IMR-90 (cell line): ENCODE results near the gene PAQR5. TPM values are rescaled to one million over a fixed set of nuclear protein-coding genes. Genes with fewer than 3 reads are reported as not detected.

Experiments
- ATAC-seq: fragments of 200-7000 bp; cut with Tn5 transposase; 2 replicates; pipeline ENCODE4 v1.9.1; 2020; ENCODE audit warnings: low read depth, mild to moderate bottlenecking, moderate library complexity
- BruUV-seq: library from RNA; stranded (reverse); fragments of 400-500 nt; replicated peaks from 2 replicates; lab custom pipeline; 2021; lab: Mats Ljungman, UMichigan
- CTCF ChIA-PET: fragments of 300-600 bp; formaldehyde crosslinking; extraction: SDS; loops from one replicate; lab custom pipeline; 2021; ENCODE audit warnings: antibody characterized with exemption; lab: Yijun Ruan, JAX
- POLR2A ChIA-PET: fragments of 300-600 bp; sonication (Branson Sonifier 250); formaldehyde crosslinking; loops from one replicate; lab custom pipeline; 2022; ENCODE audit warnings: antibody characterized with exemption; ENCODE audit not compliant: unreplicated experiment; lab: Charles Lee
- DNase-seq: peaks from one replicate; pipeline ENCODE4 v3.0.0; 2013
- H2AFZ ChIP-seq: replicated peaks from 2 replicates; pipeline ENCODE3; 2013; ENCODE audit warnings: low read length, mild to moderate bottlenecking; ENCODE audit not compliant: poor library complexity
- H2AK5ac ChIP-seq: 2 replicates; pipeline ENCODE4 v1.6.1; 2013; ENCODE audit warnings: low read depth, low read length, inconsistent platforms
- H2AK9ac ChIP-seq: replicated peaks from 2 replicates; pipeline ENCODE3; 2013; ENCODE audit warnings: mild to moderate bottlenecking, low read depth, low read length, moderate library complexity; ENCODE audit not compliant: poor library complexity
- H2BK120ac ChIP-seq: 2 replicates; pipeline ENCODE4 v1.6.1; 2013; ENCODE audit warnings: low read depth, low read length, inconsistent platforms
- H2BK15ac ChIP-seq: 3 replicates; pipeline ENCODE4 v1.6.1; 2013; ENCODE audit warnings: low read depth, low read length, inconsistent platforms
- H2BK20ac ChIP-seq: 2 replicates; pipeline ENCODE4 v1.6.1; 2013; ENCODE audit warnings: low read depth, mild to moderate bottlenecking, inconsistent platforms, low read length, moderate library complexity
- H2BK5ac ChIP-seq: 2 replicates; pipeline ENCODE4 v1.6.1; 2013; ENCODE audit warnings: mild to moderate bottlenecking, low read depth, low read length, inconsistent platforms; ENCODE audit not compliant: poor library complexity, severe bottlenecking
- H3K14ac ChIP-seq: replicated peaks from 2 replicates; pipeline ENCODE4 v1.6.1; 2013; ENCODE audit warnings: low read depth, low read length, inconsistent platforms
- H3K18ac ChIP-seq: 2 replicates; pipeline ENCODE4 v1.6.1; 2013; ENCODE audit warnings: low read depth, low read length, control low read depth
- H3K23ac ChIP-seq: 2 replicates; pipeline ENCODE4 v1.6.1; 2013; ENCODE audit warnings: low read depth, low read length, inconsistent platforms
- H3K27ac ChIP-seq: 2 replicates; pipeline ENCODE4 v1.5.1; 2013; ENCODE audit warnings: mild to moderate bottlenecking, control low read depth, low read length; ENCODE audit not compliant: insufficient read depth
- H3K27me3 ChIP-seq: 2 replicates; pipeline ENCODE4 v1.6.1; 2013; ENCODE audit warnings: low read length; ENCODE audit not compliant: control insufficient read depth, insufficient read depth
- H3K36me3 ChIP-seq: 2 replicates; pipeline ENCODE4 v1.6.1; 2013; ENCODE audit warnings: low read length, mixed read lengths; ENCODE audit not compliant: control insufficient read depth, insufficient read depth
- H3K4ac ChIP-seq: 2 replicates; pipeline ENCODE4 v1.6.1; 2013; ENCODE audit warnings: low read depth, low read length, inconsistent platforms
- H3K4me1 ChIP-seq: 2 replicates; pipeline ENCODE4 v1.6.1; 2013; ENCODE audit warnings: low read length, mixed read lengths; ENCODE audit not compliant: control insufficient read depth, insufficient read depth
- H3K4me2 ChIP-seq: 2 replicates; pipeline ENCODE4 v1.6.1; 2013; ENCODE audit warnings: low read depth, mild to moderate bottlenecking, control low read depth, low read length, moderate library complexity
- H3K4me3 ChIP-seq: 2 replicates; pipeline ENCODE4 v1.5.1; 2013; ENCODE audit warnings: low read depth, mild to moderate bottlenecking, control low read depth, low read length, moderate library complexity; ENCODE audit not compliant: insufficient read depth
- H3K56ac ChIP-seq: 2 replicates; pipeline ENCODE4 v1.6.1; 2013; ENCODE audit warnings: low read length, inconsistent platforms; ENCODE audit not compliant: insufficient read depth; ENCODE audit errors: extremely low read depth
- H3K79me1 ChIP-seq, 2 experiments: 2 replicates each; pipeline ENCODE4 v1.6.1; 2013; ENCODE audit warnings: low read length in 2 of 2, inconsistent platforms in 1 of 2, low read depth in 1 of 2
- H3K9ac ChIP-seq: 2 replicates; pipeline ENCODE4 v1.6.1; 2013; ENCODE audit warnings: low read depth, low read length, control low read depth
- H3K9me1 ChIP-seq: 2 replicates; pipeline ENCODE4 v1.6.1; 2013; ENCODE audit warnings: low read length, inconsistent platforms; ENCODE audit not compliant: insufficient read depth
- H3K9me3 ChIP-seq: 2 replicates; pipeline ENCODE4 v1.6.1; 2013; ENCODE audit warnings: low read length; ENCODE audit not compliant: control insufficient read depth, insufficient read depth
- H4K20me1 ChIP-seq: 2 replicates; pipeline ENCODE4 v1.6.1; 2013; ENCODE audit warnings: low read length, inconsistent platforms; ENCODE audit not compliant: insufficient read depth
- H4K5ac ChIP-seq: 2 replicates; pipeline ENCODE4 v1.6.1; 2013; ENCODE audit warnings: mild to moderate bottlenecking, low read depth, low read length, control low read depth
- H4K8ac ChIP-seq, 2 experiments: 2 replicates each; pipeline ENCODE4 v1.6.1; 2013; ENCODE audit warnings: low read depth in 2 of 2, low read length in 2 of 2, control low read depth in 1 of 2, inconsistent platforms in 1 of 2
- H4K91ac ChIP-seq: 2 replicates; pipeline ENCODE4 v1.6.1; 2013; ENCODE audit warnings: low read depth, low read length, inconsistent platforms; ENCODE audit not compliant: insufficient read depth
- FOS ChIP-seq: fragments of 150-350 bp; IDR thresholded peaks from 2 replicates; pipeline ENCODE4 v1.6.1; 2016; ENCODE audit warnings: low read depth, low read length
- MAZ ChIP-seq: IDR thresholded peaks from 2 replicates; pipeline ENCODE4 v1.6.1; 2012; ENCODE audit warnings: low read depth, mild to moderate bottlenecking, low read length, improper control_type of control experiment, moderate library complexity, borderline replicate concordance
- MXI1 ChIP-seq: IDR thresholded peaks from 2 replicates; pipeline ENCODE4 v1.6.1; 2012; ENCODE audit warnings: low read depth, mild to moderate bottlenecking, low read length, moderate library complexity, borderline replicate concordance
- USF2 ChIP-seq: fragments of 150-350 bp; IDR thresholded peaks from 2 replicates; pipeline ENCODE4 v1.6.1; 2017; ENCODE audit warnings: mild to moderate bottlenecking, antibody characterized with exemption, low read length, low read depth
- WGBS, 2 experiments: methylation state at CpG; one replicate each; pipeline versions ENCODE4 v1.1.5 to v1.1.7; 2013; ENCODE audit warnings: missing lambda C conversion rate in 2 of 2; ENCODE audit not compliant: insufficient read length in 1 of 2; ENCODE audit errors: extremely low coverage in 2 of 2; 5-methylcytosine and 5-hydroxymethylcytosine counted together
- dilution Hi-C: fragments of 300-500 bp; cut with HindIII; formaldehyde crosslinking; loops from one replicate; pipeline ENCODE4 v1.14.3; 2018; ENCODE audit warnings: low sequenced_read_pairs; ENCODE audit not compliant: unreplicated experiment
- in situ Hi-C: fragments of 300-500 bp; cut with MboI; formaldehyde crosslinking; loops from 3 replicates; pipeline ENCODE4 v1.14.3; 2019; ENCODE audit warnings: low sequenced_read_pairs, inconsistent platforms, mixed read lengths
- intact Hi-C: fragments of 100-400 bp; cut with micrococcal nuclease; formaldehyde crosslinking; loops from 2 replicates; pipeline ENCODE4 v1.10.0; 2022
- polyA plus RNA-seq, 3 experiments: library from polyadenylated mRNA; depleted of rRNA; stranded (reverse); fragments of >200 nt; gene quantifications; 2 replicates each; pipeline ENCODE4 v1.2.3, GENCODE V29; 2012; ENCODE audit warnings: low replicate concordance in 1 of 3
- total RNA-seq: library from RNA; depleted of rRNA; stranded (reverse); fragments of >200 nt; gene quantifications from 2 replicates; pipeline ENCODE4 v1.2.3, GENCODE V29; 2012

The PAQR5 gene
- total and polyA plus RNA-seq, 2 of the 4 experiments (the other 2 are of a cell fraction): 2.3 to 2.7 TPM

GRCh38 chr15:69436951-69437350 lies 138.2 kb downstream of the PAQR5 start:
- ChIA-PET POLR2A (no interaction called here), CTCF (no interaction called here)
- Histone ChIP-seq H3K4me3 (no peak overlapping the region), H3K79me1 (peaks cover 19 to 58% of the 10 kb centered on the region in 2 experiments), H2AK5ac (no peak overlapping the region), H4K91ac (no peak overlapping the region), H3K9me3 (no peaks in the 10 kb centered on the region), H3K4me2 (no peak overlapping the region), H4K20me1 (no peaks in the 10 kb centered on the region), H2AK9ac (no peak overlapping the region), H3K4ac (no peak overlapping the region), H3K23ac (no peak overlapping the region), H3K18ac (no peak overlapping the region), H3K14ac (no peak overlapping the region), H3K56ac (no peak overlapping the region), H2BK15ac (no peak overlapping the region), H3K27me3 (no peaks in the 10 kb centered on the region), H2BK20ac (no peak overlapping the region), H3K9ac (no peak overlapping the region), H4K5ac (no peak overlapping the region), H2BK120ac (no peak overlapping the region), H3K27ac (no peak overlapping the region), H3K36me3 (peaks cover 11% of the 10 kb centered on the region), H4K8ac (no peak overlapping the region), H2AFZ (no peak overlapping the region), H3K9me1 (peaks cover 9% of the 10 kb centered on the region; the same call in 1 of the 2 replicates), H3K4me1 (no peaks in the 10 kb centered on the region), H2BK5ac (no peak overlapping the region)
- in situ Hi-C loops (no loop called here), dilution Hi-C loops (no loop called here), intact Hi-C loops (no loop called here)
- WGBS, 2 experiments: no CpG with 5 or more reads among the region's 4 CpGs
- no TSS peak for BruUV-seq
- no peak for TF ChIP-seq USF2
- TF ChIP-seq MXI1: no peak
- TF ChIP-seq FOS: no peak
- TF ChIP-seq MAZ: no peak
- ATAC-seq (no peak), DNase-seq (no peak)
